Stimulated activated CD8-positive, alpha-beta memory T cell treated with anti-CD3 and anti-CD28 coated beads, Interleukin-2, amount 100 ng/mL, for 48 hours (primary cell): ENCODE results near the gene POU2F1.
"Not testable (repeated sequence)": the region's sequence is repeated elsewhere in the genome, so short reads cannot be mapped to it uniquely, and the experiment has no call there.

Experiments used
- DNase-seq, 2 donors: peaks; one replicate each; pipeline ENCODE4 v3.0.0-alpha.2; 2020; ENCODE audit warnings: low read depth in 2 of 2

Gene POU2F1

DNA sequence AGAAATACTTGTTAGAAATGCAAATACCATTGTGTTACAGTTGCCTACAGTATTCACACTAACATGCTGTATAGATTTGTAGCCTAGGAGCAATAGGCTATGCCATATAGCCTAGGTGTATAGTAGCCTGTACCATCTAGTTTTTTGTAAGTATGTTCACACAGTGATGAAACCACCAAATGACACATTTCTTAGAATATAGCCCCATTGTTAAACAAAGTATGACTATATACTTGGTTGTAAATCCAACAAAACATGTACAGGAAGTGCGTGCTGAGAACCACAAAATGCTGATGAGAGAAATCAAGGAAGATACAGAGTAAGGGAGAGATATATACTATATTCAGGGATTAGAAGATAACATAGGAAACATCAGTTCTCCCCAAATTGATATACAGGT is 92.2 kb downstream of the POU2F1 start:
- DNase-seq: no peak

DNA sequence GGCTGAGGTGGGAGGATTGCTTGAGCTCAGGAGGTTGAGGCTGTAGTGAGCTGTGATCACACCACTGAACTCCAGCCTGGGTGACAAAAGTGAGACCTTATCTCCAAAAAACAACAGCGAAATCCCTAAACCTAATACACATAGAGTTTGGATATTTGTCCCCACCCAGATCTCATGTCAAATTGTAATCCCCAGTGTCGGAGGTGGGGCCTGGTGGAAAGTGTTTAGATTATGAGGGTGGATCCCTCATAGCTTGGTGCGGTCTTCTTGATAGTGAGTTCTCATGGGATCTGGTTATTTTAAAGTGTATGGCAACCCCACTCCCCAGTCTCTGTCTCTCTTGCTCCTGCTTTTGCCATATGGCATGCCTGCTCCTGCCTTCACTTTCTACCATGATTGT is 94.0 kb downstream of the POU2F1 start:
- no peak for DNase-seq

DNA sequence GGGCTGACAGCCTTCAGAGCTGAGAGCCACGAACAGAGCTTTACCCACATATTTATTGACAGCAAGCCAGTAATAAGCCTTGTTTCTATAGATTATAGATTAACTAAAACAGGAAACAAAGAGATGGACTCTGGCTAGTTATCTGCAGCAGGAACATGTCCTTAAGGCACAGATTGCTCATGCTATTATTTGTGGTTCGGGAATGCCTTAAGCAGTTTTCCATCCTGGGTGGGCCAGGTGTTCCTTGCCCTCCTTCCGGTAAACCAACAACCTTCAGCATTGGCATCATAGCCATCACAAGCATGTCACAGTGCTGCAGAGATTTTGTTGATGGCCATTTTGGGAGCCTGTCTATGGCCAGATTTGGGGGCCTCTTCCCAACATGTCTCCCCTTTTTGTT is 96.8 kb downstream of the POU2F1 start:
- DNase-seq: no peak

DNA sequence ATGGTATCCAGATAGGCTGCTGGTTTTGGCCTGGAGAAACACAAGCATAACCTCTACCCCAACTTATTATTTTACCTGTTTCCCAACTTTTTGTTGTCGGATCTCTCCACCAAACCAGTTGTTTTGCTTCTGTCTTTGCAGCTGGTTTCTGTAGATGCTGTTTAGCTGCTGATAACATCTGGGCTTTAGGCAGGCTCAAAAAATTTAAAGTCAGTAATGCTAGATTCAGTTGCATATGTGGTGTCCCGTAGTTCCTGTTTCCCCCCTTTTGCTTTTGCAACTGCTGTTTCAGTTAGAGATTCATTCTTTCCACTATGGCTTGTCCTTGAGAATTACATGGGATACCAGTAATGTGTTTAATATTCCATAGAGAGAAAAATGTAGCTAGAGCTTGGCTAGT is 98.5 kb downstream of the POU2F1 start:
- DNase-seq: not testable (repeated sequence)

DNA sequence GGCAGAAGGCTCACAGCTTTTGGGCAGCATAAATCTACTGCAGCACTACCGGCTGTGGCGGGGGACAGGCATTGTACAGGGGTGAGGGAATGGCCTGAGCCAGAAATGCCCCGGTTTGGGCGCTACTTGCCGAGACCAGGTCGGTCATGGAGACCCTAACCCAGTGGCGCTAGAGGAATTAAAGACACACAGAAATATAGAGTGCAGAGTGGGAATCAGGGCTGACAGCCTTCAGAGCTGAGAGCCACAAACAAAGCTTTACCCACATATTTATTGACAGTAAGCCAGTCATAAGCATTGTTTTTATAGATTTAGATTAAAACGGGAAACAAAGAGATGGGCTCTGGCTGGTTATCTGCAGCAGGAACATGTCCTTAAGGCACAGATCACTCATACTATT is 101.8 kb downstream of the POU2F1 start:
- no peak for DNase-seq

DNA sequence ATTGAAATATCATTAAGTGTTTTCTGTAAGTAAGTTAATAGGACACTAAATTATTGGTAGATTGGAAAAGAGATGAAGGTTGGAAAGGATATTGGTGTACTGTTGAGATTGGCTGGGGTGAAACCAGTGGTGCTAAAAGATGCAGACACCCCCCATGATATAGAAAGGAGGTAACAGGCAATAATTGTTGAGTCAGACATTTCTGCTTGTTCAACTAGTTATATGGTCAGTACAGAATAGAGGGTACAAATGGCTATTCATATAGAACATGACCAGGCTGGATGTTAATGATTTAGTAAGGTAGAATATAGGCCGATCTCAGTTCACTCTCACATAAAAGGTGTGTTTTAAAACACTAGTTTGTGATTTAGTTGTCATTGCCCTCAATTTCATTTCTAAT is 104.5 kb downstream of the POU2F1 start:
- no peak for DNase-seq

DNA sequence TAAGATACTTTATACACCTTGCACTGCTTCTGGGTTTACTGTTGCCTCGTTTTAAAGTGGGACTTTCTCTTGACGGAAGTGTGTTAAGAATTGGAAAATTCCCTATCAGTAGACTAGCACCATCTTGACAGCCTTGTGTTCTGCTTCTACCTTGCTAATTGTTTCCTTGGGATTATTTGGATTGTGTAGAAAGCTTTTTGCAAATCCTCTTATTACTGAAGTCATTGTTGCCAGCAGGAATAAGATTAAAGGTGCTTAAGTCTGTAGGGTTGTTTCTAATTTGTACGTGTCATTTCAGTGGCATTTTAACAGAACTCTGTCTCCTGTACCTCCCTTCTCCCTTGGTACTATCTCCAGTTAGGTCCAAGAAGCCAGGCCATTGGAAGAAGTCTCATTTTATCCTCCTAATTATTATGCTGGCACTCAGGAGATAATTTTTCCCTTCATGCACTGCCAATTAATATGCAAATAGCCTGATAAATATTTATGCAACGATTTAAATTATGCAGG is 107.7 kb downstream of the POU2F1 start:
- no peak for DNase-seq

DNA sequence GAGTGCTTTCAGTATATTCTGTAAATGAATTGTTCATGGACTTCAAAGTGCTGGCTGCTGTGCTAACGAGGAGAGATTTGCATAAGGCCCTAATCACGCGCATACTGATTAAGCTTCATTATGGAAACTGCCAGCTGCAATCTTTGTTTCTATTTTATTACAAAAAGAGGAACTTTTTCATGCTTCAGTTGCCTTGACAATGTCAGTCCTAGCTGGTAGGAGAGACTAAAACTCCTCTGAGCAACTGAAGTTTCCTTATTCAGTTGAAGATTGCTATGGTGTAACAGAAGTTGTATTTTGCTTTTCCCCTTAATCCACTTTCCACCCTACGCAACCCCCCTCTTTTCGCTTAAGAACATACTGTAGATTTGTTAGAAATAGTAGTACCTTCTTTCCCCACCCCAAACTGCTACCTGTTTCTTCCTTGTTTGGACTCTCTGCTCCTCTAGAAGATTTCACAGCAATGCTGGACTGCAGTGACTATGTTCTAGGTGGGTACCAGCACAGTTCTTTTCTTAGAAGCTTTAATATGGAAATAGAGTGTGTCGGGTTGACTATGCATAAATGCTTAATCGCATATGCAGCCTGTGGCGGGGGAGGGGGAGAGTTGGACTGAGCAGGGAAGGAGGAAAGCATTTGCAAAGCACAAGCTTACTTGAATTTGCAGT is 108.3 kb downstream of the POU2F1 start:
- no peak for DNase-seq

DNA sequence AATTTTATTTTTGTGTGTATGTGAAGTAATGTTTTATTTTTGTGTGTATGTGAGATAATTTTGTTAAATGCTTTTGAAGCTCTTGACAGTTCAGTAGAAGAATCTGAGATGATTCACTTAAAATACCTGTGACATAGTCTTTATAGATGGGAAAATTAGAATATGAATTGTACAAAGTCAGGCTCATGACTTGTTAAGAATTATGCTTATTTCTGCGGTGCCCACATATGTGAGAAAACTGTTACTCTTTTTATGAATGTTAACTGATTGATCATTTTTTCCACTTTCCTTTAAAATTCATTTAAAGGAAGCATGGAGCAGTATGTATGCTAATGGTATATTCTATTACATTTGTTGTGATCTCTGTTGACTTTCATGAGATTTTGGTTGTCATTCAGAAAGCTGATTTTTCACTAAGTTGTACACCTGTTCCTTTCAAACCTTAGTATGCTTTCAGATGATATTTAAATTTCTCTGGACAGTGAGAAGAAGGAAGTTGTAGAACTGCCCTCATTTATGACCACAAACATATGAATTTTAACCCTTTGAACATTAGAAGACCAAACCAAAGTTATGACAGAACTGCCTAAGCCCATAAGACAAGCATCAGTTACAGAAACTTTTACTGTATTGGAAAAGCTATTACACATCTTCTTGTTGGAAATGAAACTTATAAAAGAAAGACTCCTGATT is 110.1 kb downstream of the POU2F1 start:
- no peak for DNase-seq

DNA sequence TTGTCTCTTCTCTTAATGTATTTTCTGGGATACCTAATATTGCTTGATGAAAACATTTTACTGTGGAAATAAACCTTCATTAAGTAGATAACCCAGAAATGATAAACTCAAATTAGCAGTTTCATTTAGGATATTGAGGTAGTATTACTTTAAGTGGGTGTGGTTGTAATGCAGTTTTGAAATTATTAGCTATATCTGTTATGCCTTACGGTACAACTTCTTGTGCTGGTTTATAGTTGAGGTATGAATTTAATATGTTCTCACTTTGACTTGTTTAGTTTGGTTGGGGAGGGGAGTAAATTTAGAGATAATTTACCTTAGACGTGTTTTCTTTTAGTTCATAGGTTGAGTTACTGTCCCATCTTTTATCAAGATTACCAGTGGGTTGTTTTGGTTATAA is 111.0 kb downstream of the POU2F1 start:
- no peak for DNase-seq

DNA sequence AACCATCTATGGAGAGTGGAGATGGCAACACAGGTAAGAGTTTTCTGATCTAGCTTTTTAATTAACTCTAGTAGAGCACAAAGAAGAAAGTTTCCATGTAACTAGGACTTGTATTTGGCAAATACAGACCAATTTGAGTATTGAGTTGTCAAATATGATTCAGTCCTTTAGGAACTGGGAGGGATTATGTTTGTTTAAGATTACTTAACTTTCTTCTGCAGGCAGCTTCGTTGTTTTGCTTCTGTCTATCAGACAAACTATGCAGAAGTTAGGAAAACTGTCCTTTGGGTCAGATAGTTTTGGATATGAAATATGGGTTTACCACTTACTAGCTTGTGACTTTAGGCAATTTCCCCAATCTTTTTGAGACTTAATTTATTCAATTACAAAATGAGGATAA is 111.8 kb downstream of the POU2F1 start:
- no peak for DNase-seq

DNA sequence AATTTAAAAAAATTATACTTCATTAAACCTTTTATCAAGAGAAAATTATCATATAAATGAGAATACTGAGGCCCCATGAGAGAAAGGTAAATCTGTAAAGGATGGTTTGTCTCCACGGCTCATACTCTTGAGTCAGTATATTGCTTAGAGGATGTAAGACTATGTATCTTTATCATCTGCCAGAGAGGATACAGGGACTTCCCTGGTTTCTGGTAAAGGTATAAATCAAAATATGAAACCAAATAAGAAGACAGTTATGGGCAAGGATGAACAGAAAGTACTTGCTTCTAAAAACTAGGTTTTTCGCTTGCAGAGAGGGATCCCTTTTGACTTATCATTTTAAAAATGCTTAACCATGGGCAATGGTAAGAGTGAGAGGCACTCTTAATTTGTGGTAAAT is 112.4 kb downstream of the POU2F1 start:
- DNase-seq: no peak

DNA sequence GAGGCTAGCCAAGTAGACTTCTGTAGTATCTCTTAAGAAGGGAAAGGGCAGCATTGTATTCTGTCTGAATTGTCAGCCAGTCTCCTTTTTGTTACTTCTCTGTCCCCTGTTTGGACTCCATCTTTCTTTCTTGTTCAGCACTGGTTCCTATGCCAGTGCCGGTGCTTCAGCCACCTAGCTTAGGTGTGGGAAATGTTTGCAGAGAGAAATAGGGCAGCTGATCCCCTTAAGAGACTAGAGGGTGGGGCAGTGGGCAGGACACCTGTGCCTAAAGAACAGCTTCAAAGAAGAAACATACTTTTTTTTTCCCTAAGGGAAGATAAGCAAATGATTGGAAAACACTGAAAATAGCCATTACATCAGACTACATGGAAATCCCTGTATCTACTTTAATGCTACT is 113.0 kb downstream of the POU2F1 start:
- no peak for DNase-seq

DNA sequence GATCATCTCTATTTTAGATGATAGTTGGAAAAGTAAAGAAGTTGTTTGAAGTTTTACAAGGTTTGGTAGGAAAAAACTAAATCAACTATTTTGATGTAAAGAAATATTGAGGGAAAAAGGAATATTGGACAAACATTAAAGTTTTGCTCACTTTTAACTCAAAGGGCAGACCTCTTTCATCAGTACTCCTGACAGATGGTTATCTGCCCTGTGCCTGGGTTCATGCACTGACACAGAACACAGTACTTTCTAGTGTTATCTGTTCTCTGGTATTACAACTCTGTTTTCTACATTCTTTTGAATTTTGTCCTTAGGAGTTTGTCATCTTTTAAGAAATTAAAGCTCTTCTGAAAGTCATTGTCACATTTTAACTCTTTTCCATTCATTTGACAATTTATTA is 118.7 kb downstream of the POU2F1 start:
- no peak for DNase-seq

DNA sequence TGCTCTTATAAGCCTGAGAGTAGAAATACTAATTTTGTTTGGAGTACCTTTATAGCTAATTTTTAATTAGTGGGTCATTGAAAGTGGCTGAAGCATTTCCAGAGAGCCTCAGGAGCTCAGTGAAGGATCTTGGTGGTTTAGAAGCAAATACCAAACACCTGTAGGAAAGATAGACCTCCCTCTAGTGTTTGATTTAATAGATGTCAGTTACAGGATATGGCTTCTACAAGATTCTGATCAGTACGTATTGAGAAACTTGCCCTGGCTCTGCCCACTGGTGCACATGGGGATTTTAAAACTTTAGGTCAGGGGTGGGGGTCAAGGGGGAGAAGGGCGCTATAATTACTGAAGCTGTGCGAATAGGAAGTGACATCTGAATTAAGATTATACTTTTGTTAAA is 122.2 kb downstream of the POU2F1 start:
- no peak for DNase-seq

DNA sequence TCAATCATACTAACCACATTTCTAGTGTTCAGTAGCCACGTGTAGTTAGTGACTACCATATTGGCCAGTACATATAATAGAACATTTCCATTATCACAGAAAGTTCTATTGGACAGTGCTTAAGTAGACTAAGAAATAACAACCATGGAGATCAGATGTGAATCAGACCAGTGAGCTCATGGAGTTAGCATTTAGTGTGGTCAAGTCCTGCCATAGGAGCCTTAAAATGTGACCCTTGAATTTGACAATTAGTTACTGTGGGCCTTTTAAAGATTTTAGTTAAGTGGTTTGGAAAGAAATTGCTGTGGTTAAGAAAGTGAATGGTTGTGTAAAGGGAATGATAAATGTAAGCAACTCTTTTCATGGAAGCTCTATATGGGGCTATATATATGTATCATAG is 123.4 kb downstream of the POU2F1 start:
- no peak for DNase-seq

DNA sequence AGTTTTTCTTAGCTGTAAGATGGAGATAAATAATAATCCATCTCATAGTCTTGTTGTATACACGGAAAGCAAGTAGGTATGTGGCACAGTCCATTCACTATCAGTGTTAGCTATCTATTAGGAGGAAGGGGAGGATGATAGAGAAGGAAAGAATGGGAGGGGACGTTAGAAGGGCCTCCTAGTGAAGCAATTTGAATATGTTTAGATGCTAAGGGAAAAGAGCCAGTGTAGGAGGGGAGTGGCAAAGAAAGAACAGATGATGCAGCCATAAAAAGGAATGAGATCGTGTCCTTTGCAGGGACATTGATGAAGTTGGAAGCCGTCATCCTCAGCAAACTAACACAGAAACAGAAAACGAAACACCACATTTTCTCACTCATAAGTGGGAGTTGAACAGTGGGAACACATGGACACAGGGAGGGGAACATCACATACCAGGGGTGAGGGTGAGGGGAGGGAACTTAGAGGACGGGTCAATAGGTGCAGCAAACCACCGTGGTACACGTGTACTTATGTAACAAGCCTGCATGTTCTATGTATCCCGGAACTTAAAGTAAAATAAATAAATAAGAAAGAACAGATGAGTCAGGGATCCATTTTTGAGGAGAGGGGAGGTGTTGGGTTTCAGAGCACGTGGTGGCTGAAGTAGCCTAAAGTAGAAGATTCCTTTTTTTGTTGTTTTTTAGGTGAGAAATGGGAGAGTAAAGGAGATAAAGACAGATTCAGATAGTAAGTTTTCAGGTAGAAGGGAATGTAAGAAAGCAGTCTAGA is 124.1 kb downstream of the POU2F1 start:
- no peak for DNase-seq

DNA sequence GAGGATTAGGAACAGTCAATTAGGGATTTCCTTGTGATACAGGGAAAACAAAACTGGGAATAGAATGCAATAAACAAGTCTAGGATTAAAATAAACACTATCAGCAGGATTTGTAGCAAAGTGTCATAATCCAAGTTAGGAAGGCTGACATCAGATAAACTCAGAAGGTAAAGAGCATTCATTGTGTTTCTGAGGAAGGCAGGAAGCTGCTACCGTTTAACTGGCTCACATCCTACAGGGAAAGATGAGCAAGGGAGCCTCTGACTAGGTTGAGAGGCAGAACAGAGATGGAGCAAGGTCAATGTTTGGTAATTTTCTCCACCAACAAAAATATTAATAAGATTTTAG is 124.7 kb downstream of the POU2F1 start:
- no peak for DNase-seq

DNA sequence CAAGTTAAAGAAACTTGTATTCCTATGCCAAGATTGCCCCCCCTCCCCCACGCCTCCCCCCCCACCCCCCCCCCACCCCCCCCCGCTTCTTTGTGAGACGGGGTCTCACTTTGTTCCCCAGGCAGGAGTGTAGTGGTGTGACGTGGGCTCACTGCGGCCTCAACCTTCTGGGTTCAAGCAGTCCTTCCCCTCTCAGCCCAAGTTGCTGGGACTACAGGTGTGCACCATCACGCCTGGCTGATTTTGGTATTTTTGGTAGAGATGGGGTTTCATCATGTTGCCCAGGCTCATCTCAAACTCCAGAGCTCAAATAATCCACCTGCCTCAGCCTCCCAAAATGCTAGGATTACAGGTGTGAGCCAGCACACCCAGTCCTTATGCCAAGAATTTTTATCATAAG is 136.6 kb downstream of the POU2F1 start:
- DNase-seq: no peak

DNA sequence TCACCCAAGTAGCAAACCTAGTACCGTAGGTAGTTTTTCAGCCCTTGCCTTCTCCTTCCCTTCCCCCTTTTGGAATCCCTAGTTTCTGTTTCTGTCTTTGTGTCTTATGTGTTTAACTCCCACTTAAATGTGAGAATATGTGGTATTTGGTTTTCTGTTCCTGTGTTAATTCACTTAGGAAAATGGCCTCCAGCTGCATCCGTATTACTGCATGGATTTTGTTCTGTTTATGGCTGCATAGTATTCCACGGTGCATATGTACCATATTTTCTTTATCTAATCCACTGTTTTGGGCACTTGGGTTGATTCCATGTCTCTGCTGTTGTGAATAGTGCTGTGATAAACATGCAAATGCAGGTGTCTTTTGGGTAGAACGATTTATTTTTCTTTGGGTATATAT is 138.6 kb downstream of the POU2F1 start:
- no peak for DNase-seq

DNA sequence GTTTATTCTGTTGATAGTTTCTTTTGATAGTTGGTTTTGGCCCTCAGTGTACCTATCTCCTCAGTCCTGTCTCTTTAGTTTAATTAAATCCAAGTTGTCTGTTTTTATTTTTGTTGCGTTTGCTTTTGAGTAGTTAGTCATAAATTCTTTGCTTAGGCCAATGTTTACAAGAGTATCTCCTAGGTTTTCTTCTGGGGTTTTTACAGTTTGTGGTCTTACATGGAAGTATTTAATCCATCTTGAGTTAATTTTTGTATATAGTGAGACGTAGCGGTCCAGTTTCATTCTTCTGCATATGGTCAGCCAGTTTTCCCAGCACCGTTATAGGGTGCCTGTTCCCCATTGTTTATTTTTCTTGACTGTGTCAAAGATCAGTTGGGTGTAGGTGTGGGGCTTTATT is 139.4 kb downstream of the POU2F1 start:
- DNase-seq: no peak

DNA sequence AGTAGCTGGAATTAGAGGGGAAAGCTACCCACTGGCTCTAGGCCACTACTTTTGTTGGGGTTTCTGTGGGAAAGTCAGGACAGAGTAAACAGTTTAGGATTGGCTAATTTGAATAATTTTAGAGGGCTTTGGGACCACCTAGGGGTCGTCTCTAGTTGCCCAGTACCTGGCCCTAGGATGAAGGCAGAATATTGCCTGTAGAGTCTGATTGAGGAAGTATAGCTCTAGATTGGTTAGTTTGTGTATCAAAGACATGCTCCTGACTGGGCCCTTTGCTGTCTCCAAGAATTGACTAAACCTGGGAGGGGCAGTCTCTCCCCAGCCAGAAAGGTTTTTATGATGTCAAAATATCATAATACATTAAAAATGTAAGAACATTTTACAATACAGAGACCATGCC is 142.0 kb downstream of the POU2F1 start:
- DNase-seq: no peak

DNA sequence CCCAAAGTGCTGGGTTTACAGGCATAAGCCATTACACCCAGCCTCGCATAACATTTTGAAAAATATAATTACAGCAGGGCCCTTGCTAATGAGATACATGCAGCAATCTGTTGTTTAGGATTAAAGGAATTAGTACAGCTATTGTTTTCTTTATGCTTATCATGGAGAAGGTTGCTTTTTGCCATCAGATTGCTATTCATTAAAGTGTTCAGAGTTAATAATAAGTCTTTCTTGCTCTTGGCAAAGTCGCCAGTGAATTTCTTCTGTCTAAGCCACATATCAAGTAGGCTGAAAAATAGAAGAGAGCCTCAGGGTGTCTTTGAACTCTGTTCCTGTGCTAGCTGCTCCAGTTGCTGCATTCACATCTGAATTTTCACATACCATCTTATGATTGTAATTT is 144.1 kb downstream of the POU2F1 start:
- no peak for DNase-seq
